GM12864 (cell line): ENCODE data around the gene WASF2.

Experiments used
- DNase-seq: peaks from one replicate; pipeline ENCODE4 v3.0.0-alpha.2; 2011; ENCODE audit warnings: low read depth
- H3K4me3 ChIP-seq: 2 replicates; pipeline ENCODE4 v1.5.1; 2011; ENCODE audit warnings: mild to moderate bottlenecking, low read depth, low read length, control low read depth
- TF ChIP-seq, protein P1 (sequence below): IDR thresholded peaks from 2 replicates; pipeline ENCODE4 v1.5.1; 2011; ENCODE audit warnings: low read depth, mild to moderate bottlenecking, moderate library complexity, low read length, control low read depth, inconsistent platforms; ENCODE audit errors: missing control alignments

The WASF2 gene

DNA sequence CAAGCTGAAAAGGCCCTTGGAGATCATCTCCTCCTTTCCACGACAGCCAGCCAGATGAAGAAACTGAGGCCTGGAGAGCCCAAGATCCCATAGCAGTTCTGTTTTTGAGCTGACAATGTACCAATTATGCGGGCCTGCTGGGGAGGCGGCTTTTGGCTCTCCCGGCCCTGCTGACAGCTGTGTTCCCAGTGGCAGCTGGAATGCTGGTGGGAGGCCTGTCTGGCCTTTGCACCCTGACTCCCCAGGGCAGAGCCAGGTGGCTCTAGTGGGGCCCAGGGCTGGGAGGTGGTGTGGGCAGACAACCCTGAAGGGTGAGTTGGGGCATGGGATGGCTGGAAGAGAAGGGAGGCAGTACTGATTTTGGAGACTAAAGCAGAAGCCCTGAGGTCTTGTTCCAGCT is 30.7 kb upstream of the WASF2 start:
- H3K4me3 ChIP-seq: no peak overlapping the region
- no peak for DNase-seq
- TF ChIP-seq, protein P1, sequence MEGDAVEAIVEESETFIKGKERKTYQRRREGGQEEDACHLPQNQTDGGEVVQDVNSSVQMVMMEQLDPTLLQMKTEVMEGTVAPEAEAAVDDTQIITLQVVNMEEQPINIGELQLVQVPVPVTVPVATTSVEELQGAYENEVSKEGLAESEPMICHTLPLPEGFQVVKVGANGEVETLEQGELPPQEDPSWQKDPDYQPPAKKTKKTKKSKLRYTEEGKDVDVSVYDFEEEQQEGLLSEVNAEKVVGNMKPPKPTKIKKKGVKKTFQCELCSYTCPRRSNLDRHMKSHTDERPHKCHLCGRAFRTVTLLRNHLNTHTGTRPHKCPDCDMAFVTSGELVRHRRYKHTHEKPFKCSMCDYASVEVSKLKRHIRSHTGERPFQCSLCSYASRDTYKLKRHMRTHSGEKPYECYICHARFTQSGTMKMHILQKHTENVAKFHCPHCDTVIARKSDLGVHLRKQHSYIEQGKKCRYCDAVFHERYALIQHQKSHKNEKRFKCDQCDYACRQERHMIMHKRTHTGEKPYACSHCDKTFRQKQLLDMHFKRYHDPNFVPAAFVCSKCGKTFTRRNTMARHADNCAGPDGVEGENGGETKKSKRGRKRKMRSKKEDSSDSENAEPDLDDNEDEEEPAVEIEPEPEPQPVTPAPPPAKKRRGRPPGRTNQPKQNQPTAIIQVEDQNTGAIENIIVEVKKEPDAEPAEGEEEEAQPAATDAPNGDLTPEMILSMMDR: no peak

DNA sequence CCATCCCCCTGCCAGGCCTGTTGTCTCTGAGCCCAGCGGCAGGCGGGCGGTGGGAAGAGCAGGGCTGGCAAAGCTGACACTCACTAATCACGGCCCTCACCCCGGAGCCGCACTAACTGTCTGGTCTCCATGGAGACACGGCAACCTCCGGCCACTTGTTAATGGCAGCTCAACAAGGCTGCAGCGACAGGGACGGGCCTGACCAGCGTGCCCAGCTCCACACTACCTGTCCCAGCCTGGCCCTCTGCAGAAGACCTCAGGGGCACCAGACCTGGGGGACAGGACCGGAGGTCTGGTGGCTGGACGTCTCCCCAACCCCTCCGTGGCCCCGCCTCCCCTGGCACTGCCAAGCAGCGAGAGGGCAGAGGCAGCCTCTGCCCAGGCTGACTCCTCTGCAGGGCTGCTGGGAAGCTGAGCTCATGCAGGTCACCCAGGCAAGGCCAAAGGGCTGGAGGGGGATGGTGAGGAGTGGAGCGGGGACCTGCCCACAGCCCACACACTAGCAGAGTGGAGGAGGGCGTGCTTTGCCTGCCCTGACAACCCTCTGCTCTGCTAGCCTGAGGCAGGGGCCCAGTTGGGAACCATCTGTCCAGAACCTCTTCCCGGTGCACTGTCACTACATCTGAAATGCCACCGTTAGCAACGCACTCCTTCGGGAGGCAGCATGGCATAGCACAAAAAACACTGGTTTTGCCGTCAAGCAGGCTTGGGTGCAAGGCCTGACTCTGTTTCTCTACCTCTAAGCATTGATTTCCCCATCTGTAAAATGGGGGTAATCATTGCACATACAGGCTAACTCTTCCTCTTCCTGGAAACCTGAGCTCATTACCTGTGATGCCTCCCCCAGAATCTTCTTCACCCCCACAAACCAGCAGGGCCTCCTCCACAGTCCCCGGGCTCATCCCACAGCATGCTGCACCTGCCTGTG is 29.6 kb upstream of the WASF2 start:
- no peak for DNase-seq
- H3K4me3 ChIP-seq: no peak overlapping the region

DNA sequence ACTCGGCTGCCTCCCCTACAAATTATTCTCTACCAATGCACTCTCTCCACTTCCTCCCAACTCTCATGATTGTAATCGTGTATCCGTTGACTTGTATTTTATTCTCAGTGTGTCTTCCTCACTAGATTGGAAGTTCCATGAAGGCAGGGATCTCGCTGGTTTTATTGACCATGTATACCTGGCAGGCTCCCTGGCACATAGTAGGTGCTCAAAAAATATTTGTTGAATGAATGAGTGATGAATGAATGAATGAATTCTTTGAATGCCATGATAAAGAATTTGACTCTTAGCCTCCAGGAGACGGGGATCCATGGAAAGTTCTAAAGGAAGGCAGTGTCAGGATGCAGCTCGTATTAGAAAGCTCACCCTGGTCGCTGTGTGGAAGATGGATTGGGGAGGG is 28.8 kb upstream of the WASF2 start:
- DNase-seq: no peak
- TF ChIP-seq, protein P1: no peak
- H3K4me3 ChIP-seq: no peak overlapping the region

More for the DNA sequence above, 29.6 kb upstream of the WASF2 start:
- TF ChIP-seq, protein P1: no peak

DNA sequence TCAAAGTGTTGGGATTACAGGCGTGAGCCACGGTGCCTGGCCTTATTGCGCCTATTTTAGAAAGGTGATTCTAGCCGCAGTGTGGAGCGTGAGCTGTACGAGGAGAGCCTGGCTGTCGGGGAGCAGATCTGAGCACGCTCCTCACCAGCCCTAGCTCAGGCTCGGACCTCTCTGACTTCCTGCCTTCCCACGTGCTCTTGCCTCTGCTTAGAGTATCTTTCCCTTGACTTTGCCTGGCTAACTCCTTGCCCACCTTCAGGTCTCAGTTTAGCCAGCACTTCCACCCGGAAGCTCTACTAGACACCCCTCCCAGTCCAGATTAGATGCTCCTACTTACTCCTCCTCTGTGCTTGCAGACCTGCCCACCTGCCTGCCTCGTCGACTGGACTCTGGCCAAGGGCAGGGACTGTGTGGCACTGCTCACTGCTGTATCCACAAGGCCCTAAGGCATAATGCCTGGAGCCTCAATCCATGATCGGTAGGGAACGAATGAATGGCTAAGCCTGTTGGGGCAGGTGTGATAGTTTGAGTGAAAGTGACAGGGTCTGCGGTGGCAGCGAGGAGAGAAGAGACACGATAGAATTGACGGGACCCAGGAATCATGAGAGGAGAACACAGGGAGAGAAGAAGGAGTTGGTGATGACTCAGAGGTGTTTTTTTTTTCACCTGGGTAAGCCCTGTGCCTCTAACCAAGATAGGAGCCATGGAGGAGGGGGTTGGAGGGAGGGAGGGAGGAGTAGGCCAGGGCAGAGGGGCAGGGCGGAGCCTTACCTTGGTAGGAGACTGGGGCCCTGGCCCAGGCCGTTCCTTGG is 28.1 kb upstream of the WASF2 start:
- TF ChIP-seq, protein P1: no peak
- DNase-seq: no peak
- no peak overlapping the region for H3K4me3 ChIP-seq

DNA sequence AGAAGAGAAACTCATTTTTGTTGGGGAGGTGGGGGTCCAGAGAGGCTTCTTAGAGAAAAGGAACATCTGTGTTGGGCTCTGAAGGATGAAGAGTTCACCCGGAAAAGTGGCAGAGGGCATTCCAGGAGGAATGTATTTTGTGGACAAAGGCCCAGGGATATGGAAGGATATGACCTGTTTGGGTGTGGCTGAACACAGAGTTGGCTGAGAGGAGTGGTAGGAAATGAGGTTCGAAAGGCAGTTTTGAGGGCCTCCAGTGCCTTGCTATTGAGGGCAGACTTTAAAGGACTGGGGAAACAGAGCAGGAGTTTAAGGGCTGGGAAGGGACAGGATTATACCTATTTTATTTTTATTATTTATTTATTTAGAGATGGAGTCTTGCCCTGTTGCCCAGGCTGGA is 27.3 kb upstream of the WASF2 start:
- H3K4me3 ChIP-seq: no peak overlapping the region
- DNase-seq: no peak
- TF ChIP-seq, protein P1: no peak

DNA sequence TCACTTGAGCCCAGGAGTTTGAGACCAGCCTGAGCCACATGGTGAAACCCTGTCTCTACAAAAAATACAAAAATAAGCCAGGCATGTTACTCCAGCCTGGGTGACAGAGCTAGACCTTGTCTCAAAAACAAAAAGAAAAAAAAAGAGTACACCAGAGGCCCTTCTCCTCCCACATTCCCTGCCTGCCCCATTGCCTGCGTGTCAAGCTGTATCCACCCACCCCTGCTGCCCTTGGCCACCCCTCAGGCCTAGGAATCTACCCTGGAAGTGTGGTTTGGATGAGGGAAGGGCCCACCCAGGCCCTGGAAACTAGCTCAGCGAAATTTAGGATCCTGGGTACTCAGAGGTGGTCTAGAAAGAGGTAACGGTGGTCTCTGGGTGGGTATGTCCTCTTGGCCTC is 25.7 kb upstream of the WASF2 start:
- no peak overlapping the region for H3K4me3 ChIP-seq
- TF ChIP-seq, protein P1: no peak
- DNase-seq: no peak
